KMS-11 (cell line): ENCODE measurements around the gene TMEM161A.

Experiments used
- H2AFZ ChIP-seq: fragments of 200-600 bp; sonication (generic); 2 replicates; pipeline ENCODE4 v1.6.1; 2016; ENCODE audit warnings: antibody characterized with exemption, mixed run types, low read depth
- H3K27ac ChIP-seq: fragments of 200-600 bp; sonication (generic); 2 replicates; pipeline ENCODE4 v1.6.1; 2016; ENCODE audit warnings: mild to moderate bottlenecking, mixed run types
- H3K27me3 ChIP-seq: fragments of 200-600 bp; sonication (generic); 2 replicates; pipeline ENCODE4 v1.6.1; 2017; ENCODE audit warnings: mild to moderate bottlenecking, low read depth, mixed run types, moderate library complexity; ENCODE audit not compliant: insufficient read depth
- H3K36me3 ChIP-seq: fragments of 200-600 bp; sonication (generic); 2 replicates; pipeline ENCODE4 v1.6.1; 2017; ENCODE audit warnings: mild to moderate bottlenecking, mixed run types; ENCODE audit not compliant: insufficient read depth
- H3K4me1 ChIP-seq: fragments of 200-600 bp; sonication (generic); 2 replicates; pipeline ENCODE4 v1.6.1; 2016; ENCODE audit warnings: mild to moderate bottlenecking, low read depth, mixed run types; ENCODE audit not compliant: poor library complexity, severe bottlenecking
- H3K4me2 ChIP-seq: fragments of 200-600 bp; sonication (generic); 2 replicates; pipeline ENCODE4 v1.7.0; 2016; ENCODE audit warnings: mild to moderate bottlenecking, mixed run types
- H3K4me3 ChIP-seq: fragments of 200-600 bp; sonication (generic); IDR thresholded peaks from 2 replicates; pipeline ENCODE4 v1.6.1; 2017; ENCODE audit warnings: low read depth, low read length, mixed read lengths; ENCODE audit not compliant: insufficient read depth
- H3K79me2 ChIP-seq: fragments of 200-600 bp; sonication (generic); 2 replicates; pipeline ENCODE4 v1.6.1; 2016; ENCODE audit warnings: low read depth, mixed run types; ENCODE audit not compliant: insufficient read depth
- H3K9ac ChIP-seq: fragments of 200-600 bp; sonication (generic); 2 replicates; pipeline ENCODE4 v1.6.1; 2016; ENCODE audit warnings: mild to moderate bottlenecking, mixed run types
- H4K20me1 ChIP-seq: fragments of 200-600 bp; sonication (generic); 2 replicates; pipeline ENCODE4 v1.6.1; 2016; ENCODE audit warnings: mild to moderate bottlenecking, mixed run types; ENCODE audit not compliant: insufficient read depth
- TF ChIP-seq, protein P1 (sequence below): fragments of 200-600 bp; sonication (generic); conservative IDR thresholded peaks from 2 replicates; pipeline ENCODE4 v1.6.1; 2017; ENCODE audit warnings: low read depth, mild to moderate bottlenecking, antibody characterized with exemption, low read length, moderate library complexity, mixed read lengths

Gene TMEM161A

DNA sequence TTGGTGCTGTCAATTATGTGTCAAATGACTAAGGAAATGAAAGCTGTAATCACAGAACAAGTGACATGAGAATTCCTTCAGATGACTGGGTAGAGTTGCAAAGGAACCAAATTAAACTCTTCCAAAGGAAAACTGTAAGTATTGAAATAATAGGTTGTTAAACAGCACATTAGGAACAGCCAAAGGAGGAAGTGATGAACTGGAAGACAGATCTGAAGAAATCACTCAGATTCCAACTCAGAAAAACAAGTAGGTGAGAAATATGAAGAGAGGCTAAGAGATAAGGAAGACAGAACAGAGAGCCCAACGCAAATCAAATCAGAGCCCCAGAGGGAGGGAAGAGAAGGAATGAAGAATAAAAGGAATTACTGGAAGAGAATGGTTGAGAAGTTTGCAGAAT is 15.4 kb downstream of the TMEM161A start:
- Histone ChIP-seq H3K4me1 (no peaks in the 10 kb centered on the region), H3K79me2 (no peaks in the 10 kb centered on the region), H3K4me2 (no peak overlapping the region), H3K4me3 (no peak overlapping the region), H2AFZ (no peak overlapping the region), H3K36me3 (no peaks in the 10 kb centered on the region), H4K20me1 (no peaks in the 10 kb centered on the region), H3K27ac (no peak overlapping the region), H3K9ac (no peak overlapping the region), H3K27me3 (no peaks in the 10 kb centered on the region)
- TF ChIP-seq, protein P1, sequence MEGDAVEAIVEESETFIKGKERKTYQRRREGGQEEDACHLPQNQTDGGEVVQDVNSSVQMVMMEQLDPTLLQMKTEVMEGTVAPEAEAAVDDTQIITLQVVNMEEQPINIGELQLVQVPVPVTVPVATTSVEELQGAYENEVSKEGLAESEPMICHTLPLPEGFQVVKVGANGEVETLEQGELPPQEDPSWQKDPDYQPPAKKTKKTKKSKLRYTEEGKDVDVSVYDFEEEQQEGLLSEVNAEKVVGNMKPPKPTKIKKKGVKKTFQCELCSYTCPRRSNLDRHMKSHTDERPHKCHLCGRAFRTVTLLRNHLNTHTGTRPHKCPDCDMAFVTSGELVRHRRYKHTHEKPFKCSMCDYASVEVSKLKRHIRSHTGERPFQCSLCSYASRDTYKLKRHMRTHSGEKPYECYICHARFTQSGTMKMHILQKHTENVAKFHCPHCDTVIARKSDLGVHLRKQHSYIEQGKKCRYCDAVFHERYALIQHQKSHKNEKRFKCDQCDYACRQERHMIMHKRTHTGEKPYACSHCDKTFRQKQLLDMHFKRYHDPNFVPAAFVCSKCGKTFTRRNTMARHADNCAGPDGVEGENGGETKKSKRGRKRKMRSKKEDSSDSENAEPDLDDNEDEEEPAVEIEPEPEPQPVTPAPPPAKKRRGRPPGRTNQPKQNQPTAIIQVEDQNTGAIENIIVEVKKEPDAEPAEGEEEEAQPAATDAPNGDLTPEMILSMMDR = no peak

- Histone ChIP-seq H3K4me3 (no peak overlapping the region), H3K27ac (no peak overlapping the region), H3K9ac (no peak overlapping the region), H3K36me3 (no peaks in the 10 kb centered on the region), H4K20me1 (no peaks in the 10 kb centered on the region), H2AFZ (no peak overlapping the region), H3K79me2 (no peaks in the 10 kb centered on the region), H3K27me3 (no peaks in the 10 kb centered on the region), H3K4me2 (no peak overlapping the region), H3K4me1 (no peaks in the 10 kb centered on the region)
- TF ChIP-seq, protein P1 = no peak
These were observed 16.9 kb downstream of the TMEM161A start for GRCh38 chr19:19121371-19121770.

DNA sequence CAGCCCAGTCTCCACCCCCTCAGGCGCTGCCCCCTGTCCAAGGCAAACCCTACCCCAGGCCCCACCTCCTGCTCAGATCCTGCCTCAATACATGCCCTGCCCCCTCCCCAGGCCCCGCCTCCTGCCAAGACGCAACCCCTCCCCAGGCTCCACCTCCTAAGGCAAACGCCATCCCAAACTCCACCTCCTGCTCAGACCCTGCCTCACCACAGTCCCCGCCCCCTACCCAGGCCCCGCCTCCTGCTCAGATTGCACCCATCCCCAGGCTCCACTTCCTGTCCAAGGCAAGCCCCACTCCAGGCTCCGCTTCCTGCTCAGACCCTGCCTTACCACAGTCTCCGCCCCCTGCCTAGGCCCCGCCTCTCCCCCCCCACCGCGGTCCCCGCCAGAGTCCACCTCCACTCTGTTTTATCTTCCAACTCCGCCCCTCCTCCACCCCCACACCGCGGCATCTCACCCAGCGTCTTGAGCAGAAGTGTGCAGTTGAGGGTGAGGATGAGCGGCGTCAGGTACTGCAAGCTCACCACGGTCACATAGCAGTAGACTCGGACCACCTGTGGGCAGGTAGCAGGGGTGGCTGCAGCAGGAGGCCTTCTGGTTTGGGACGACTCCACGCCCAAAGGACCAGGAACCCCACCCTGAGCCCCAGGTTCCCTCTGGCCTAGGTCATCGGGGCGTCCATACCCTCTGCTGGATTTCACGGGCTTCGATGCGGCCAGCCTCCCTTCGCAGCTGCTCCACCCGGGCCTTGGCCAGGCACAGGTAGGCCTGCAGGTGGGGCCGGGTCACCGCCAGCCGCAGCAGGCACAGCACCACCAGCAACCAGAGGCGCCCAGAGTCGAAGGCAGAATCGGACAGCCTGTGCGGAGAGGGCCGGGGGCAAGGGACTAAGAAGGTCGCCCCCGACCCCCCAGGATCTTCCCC is 17.7 kb downstream of the TMEM161A start:
- Histone ChIP-seq H3K4me1 (no peaks in the 10 kb centered on the region), H3K27me3 (no peaks in the 10 kb centered on the region), H3K79me2 (no peaks in the 10 kb centered on the region), H3K4me3 (no peak overlapping the region), H3K36me3 (no peaks in the 10 kb centered on the region), H3K4me2 (no peak overlapping the region), H3K9ac (no peak overlapping the region), H4K20me1 (no peaks in the 10 kb centered on the region), H3K27ac (no peak overlapping the region), H2AFZ (no peak overlapping the region)
- TF ChIP-seq, protein P1 = no peak

DNA sequence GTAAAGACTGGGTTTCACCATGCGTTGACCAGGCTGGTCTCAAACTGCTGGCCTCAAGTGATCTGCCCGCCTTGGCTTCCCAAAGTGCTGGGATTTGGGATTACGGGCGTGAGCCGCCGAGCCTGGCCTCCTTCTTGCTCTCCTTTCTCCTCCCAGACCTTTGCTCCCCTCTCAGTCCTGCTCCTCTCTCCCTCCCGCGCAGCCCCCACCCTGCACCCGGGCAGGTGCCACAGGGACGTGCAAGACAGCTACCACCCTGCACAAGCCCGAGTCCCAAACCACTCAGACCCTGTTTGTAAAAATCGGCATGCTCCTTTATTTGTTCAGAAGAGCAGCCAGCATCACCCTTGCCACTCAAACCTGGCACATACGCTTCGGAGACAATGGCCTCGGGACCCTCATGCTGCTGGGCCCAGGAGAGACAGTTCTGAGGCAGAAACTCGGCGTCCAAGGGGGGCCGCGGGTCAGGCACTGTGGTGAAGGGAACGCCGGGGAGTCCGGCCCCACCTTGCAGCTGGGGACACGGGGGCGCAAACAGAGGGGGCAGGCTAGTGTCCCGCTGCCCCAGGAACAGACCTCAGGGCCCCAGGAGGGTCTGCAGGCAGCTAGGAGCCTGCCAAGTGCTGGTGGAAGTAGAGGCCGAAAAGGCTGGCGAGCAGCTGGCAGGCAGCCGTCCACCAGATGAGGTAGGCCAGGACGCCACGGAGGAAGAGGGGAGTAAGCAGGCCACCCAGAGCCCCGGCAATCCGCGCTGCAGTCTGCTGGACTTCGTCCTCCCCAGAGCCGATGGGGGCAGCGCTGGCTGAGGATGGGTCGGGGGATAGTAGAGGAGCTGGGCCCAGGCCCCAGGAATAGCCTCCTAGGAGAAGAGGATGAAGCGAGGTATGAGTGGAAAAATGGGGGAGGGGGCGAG is 18.7 kb downstream of the TMEM161A start:
- H3K36me3 ChIP-seq = no peaks in the 10 kb centered on the region
- H3K79me2 ChIP-seq = no peaks in the 10 kb centered on the region
- no peak overlapping the region for H3K9ac ChIP-seq
- H3K4me3 ChIP-seq = no peak overlapping the region
- H3K4me1 ChIP-seq = no peaks in the 10 kb centered on the region
- TF ChIP-seq, protein P1 = no peak
- no peak overlapping the region for H3K4me2 ChIP-seq
- no peak overlapping the region for H2AFZ ChIP-seq
- H3K27me3 ChIP-seq = no peaks in the 10 kb centered on the region
- no peak overlapping the region for H3K27ac ChIP-seq
- H4K20me1 ChIP-seq = no peaks in the 10 kb centered on the region
